Neural cell (in vitro differentiated cells): ENCODE results near the gene ZNF22. TPM values are rescaled to one million over a fixed set of nuclear protein-coding genes. Genes with fewer than 3 reads are reported as not detected.

Experiments
- H2AFZ ChIP-seq: fragments of 200-600, 300-800 bp; sonication (generic), shearing (Covaris generic); 2 replicates; pipeline ENCODE4 v1.6.0; 2014; ENCODE audit warnings: low read depth, mild to moderate bottlenecking, antibody characterized with exemption, low read length, moderate library complexity
- H3F3A ChIP-seq: fragments of 200-600 bp; shearing (Covaris generic); 2 replicates; pipeline ENCODE4 v1.6.1; 2016; ENCODE audit warnings: mild to moderate bottlenecking, moderate library complexity, mixed read lengths, antibody characterized with exemption, low read length; ENCODE audit not compliant: insufficient read depth, poor library complexity, severe bottlenecking
- H3K27ac ChIP-seq: fragments of 200-600, 300-800 bp; sonication (generic), shearing (Covaris generic); 2 replicates; pipeline ENCODE4 v1.5.1; 2014; ENCODE audit warnings: mild to moderate bottlenecking, low read length, moderate library complexity
- H3K27me3 ChIP-seq: fragments of 300-800, 200-600 bp; sonication (generic), shearing (Covaris generic); 2 replicates; pipeline ENCODE4 v1.6.0; 2014; ENCODE audit warnings: mild to moderate bottlenecking, low read depth, low read length, moderate library complexity; ENCODE audit not compliant: insufficient read depth
- H3K36me3 ChIP-seq: fragments of 300-800, 200-600 bp; sonication (generic), shearing (Covaris generic); 2 replicates; pipeline ENCODE4 v1.5.1; 2014; ENCODE audit warnings: mild to moderate bottlenecking, antibody characterized with exemption, low read length, moderate library complexity; ENCODE audit not compliant: insufficient read depth
- H3K4me2 ChIP-seq: fragments of 300-800, 200-600 bp; sonication (generic), shearing (Covaris generic); 2 replicates; pipeline ENCODE4 v1.6.0; 2014; ENCODE audit warnings: mild to moderate bottlenecking, low read length
- H3K4me3 ChIP-seq: fragments of 300-800, 200-600 bp; sonication (generic), shearing (Covaris generic); 2 replicates; pipeline ENCODE4 v1.5.1; 2014; ENCODE audit warnings: mild to moderate bottlenecking, low read length, moderate library complexity
- H3K79me2 ChIP-seq: fragments of 200-600 bp; shearing (Covaris generic); replicated peaks from 2 replicates; pipeline ENCODE4 v1.6.0; 2014; ENCODE audit warnings: mild to moderate bottlenecking, low read length, moderate library complexity; ENCODE audit not compliant: insufficient read depth
- H3K9ac ChIP-seq: fragments of 300-800, 200-600 bp; sonication (generic), shearing (Covaris generic); 2 replicates; pipeline ENCODE4 v1.6.1; 2016; ENCODE audit warnings: mild to moderate bottlenecking, low read length, mixed read lengths
- H3K9me2 ChIP-seq: fragments of 200-600 bp; shearing (Covaris generic); 2 replicates; pipeline ENCODE4 v1.6.1; 2016; ENCODE audit warnings: mild to moderate bottlenecking, low read length, mixed read lengths; ENCODE audit not compliant: insufficient read depth
- H3K9me3 ChIP-seq: fragments of 200-600, 300-800 bp; sonication (generic), shearing (Covaris generic); 2 replicates; pipeline ENCODE4 v1.6.1; 2016; ENCODE audit warnings: mild to moderate bottlenecking, mixed run types, low read length, moderate library complexity, mixed read lengths
- H4K20me1 ChIP-seq: fragments of 200-600 bp; shearing (Covaris generic); 2 replicates; pipeline ENCODE4 v1.6.1; 2016; ENCODE audit warnings: mild to moderate bottlenecking, mixed run types; ENCODE audit not compliant: insufficient read depth
- EP300 ChIP-seq: fragments of 450-650 bp; conservative IDR thresholded peaks from 2 replicates; pipeline ENCODE4 v1.6.1; 2014; ENCODE audit warnings: antibody characterized with exemption, mild to moderate bottlenecking, moderate library complexity; ENCODE audit not compliant: poor library complexity, severe bottlenecking
- EZH2 ChIP-seq: fragments of 200-600, 300-800 bp; shearing (Covaris generic), sonication (generic); IDR thresholded peaks from 2 replicates; pipeline ENCODE4 v1.6.1; 2014; ENCODE audit warnings: antibody characterized with exemption, low read length, borderline replicate concordance, mild to moderate bottlenecking; ENCODE audit not compliant: insufficient read depth, poor library complexity, severe bottlenecking
- MXI1 ChIP-seq: fragments of 450-650 bp; conservative IDR thresholded peaks from 2 replicates; pipeline ENCODE4 v1.6.1; 2014; ENCODE audit warnings: antibody characterized with exemption, mild to moderate bottlenecking; ENCODE audit not compliant: poor library complexity, severe bottlenecking
- POLR2AphosphoS5 ChIP-seq: IDR thresholded peaks from 2 replicates; pipeline ENCODE4 v1.6.1; 2012
- RAD21 ChIP-seq: fragments of 450-650 bp; conservative IDR thresholded peaks from 2 replicates; pipeline ENCODE4 v1.6.1; 2014; ENCODE audit warnings: antibody characterized with exemption, mild to moderate bottlenecking, moderate library complexity
- REST ChIP-seq: IDR thresholded peaks from 2 replicates; pipeline ENCODE4 v1.6.1; 2012; ENCODE audit warnings: borderline replicate concordance
- SMC3 ChIP-seq: fragments of 450-650 bp; conservative IDR thresholded peaks from 2 replicates; pipeline ENCODE4 v1.6.1; 2014; ENCODE audit warnings: antibody characterized with exemption, mild to moderate bottlenecking, moderate library complexity; ENCODE audit not compliant: poor library complexity
- polyA plus RNA-seq: library from polyadenylated mRNA; depleted of rRNA; stranded (reverse); fragments of >200 nt; gene quantifications from 2 replicates; pipeline ENCODE4 v1.2.3, GENCODE V29; 2014
- TF ChIP-seq, protein P1 (sequence below): fragments of 450-650 bp; IDR thresholded peaks from 2 replicates; pipeline ENCODE4 v1.5.1; 2014; ENCODE audit warnings: antibody characterized with exemption, mild to moderate bottlenecking, moderate library complexity; ENCODE audit not compliant: poor library complexity, severe bottlenecking

ZNF22 gene
- polyA plus RNA-seq, 1 donor from 2014 or later: 32.9 TPM

GRCh38 chr10:44992070-44992731 is 8.5 kb upstream of the ZNF22 start:
- no peaks in the 10 kb centered on the region for H3K36me3 ChIP-seq
- H4K20me1 ChIP-seq: no peaks in the 10 kb centered on the region
- H3K79me2 ChIP-seq: no peaks in the 10 kb centered on the region
- TF ChIP-seq RAD21 (no peak), EP300 (no peak), EZH2 (no peak), POLR2AphosphoS5 (no peak), REST (no peak), MXI1 (no peak)
- TF ChIP-seq, protein P1, sequence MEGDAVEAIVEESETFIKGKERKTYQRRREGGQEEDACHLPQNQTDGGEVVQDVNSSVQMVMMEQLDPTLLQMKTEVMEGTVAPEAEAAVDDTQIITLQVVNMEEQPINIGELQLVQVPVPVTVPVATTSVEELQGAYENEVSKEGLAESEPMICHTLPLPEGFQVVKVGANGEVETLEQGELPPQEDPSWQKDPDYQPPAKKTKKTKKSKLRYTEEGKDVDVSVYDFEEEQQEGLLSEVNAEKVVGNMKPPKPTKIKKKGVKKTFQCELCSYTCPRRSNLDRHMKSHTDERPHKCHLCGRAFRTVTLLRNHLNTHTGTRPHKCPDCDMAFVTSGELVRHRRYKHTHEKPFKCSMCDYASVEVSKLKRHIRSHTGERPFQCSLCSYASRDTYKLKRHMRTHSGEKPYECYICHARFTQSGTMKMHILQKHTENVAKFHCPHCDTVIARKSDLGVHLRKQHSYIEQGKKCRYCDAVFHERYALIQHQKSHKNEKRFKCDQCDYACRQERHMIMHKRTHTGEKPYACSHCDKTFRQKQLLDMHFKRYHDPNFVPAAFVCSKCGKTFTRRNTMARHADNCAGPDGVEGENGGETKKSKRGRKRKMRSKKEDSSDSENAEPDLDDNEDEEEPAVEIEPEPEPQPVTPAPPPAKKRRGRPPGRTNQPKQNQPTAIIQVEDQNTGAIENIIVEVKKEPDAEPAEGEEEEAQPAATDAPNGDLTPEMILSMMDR: no peak
- H3K4me3 ChIP-seq: no peak overlapping the region
- H3K27me3 ChIP-seq: no peaks in the 10 kb centered on the region
- H3K27ac ChIP-seq: no peak overlapping the region
- no peaks in the 10 kb centered on the region for H3K9me3 ChIP-seq
- no peaks in the 10 kb centered on the region for H3F3A ChIP-seq
- H3K9ac ChIP-seq: no peak overlapping the region
- no peaks in the 10 kb centered on the region for H3K9me2 ChIP-seq
- no peak overlapping the region for H2AFZ ChIP-seq
- no peak overlapping the region for H3K4me2 ChIP-seq

DNA sequence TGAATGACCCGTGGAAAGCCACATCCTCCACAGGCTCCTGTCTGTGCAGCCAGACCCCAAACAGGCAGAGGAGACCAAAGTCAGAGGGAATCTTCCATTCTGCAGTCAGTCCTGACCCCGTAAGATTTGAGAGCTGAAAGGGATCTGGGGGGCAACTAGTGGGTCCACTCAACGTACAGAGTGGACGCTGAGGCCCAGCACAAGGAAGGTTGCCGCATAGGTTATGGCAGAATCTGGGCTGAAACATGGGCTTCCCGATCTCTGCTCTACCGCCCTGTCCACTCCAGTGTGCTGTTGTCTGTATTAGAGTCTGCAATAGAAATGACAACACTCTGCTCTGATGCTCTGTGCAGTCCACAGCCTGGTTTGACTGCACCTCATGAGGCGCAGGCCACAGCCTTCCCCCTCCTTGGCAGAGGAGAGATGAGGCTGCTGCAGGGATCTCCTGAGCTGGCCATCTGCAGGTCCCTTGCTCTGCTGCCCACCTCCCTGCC is 7.9 kb upstream of the ZNF22 start:
- Histone ChIP-seq H3K27me3 (no peaks in the 10 kb centered on the region), H2AFZ (no peak overlapping the region), H3K4me3 (no peak overlapping the region), H3K79me2 (no peaks in the 10 kb centered on the region), H3K9me3 (no peaks in the 10 kb centered on the region), H3K36me3 (no peaks in the 10 kb centered on the region), H3K9me2 (no peaks in the 10 kb centered on the region), H4K20me1 (no peaks in the 10 kb centered on the region), H3K4me2 (no peak overlapping the region), H3F3A (no peaks in the 10 kb centered on the region), H3K9ac (no peak overlapping the region), H3K27ac (no peak overlapping the region)
- no peak for TF ChIP-seq POLR2AphosphoS5
- no peak for TF ChIP-seq RAD21
- TF ChIP-seq SMC3: no peak
- TF ChIP-seq EP300: no peak
- no peak for TF ChIP-seq REST
- TF ChIP-seq, protein P1: no peak
- TF ChIP-seq EZH2: no peak
